Rectal smooth muscle tissue (tissue), 1 donor: ENCODE data around the gene APBB2.

Source experiments
- H3K27ac ChIP-seq: one replicate; pipeline ENCODE4 v1.7.0; 2013; ENCODE audit warnings: low read depth, low read length, inconsistent platforms
- H3K27me3 ChIP-seq: one replicate; pipeline ENCODE4 v1.7.0; 2013; ENCODE audit warnings: low read length; ENCODE audit not compliant: control insufficient read depth, insufficient read depth
- H3K36me3 ChIP-seq: one replicate; pipeline ENCODE4 v1.7.0; 2013; ENCODE audit warnings: low read length; ENCODE audit not compliant: control insufficient read depth, insufficient read depth
- H3K4me1 ChIP-seq: one replicate; pipeline ENCODE4 v1.7.0; 2013; ENCODE audit warnings: low read length; ENCODE audit not compliant: control insufficient read depth, insufficient read depth
- H3K4me3 ChIP-seq: one replicate; pipeline ENCODE4 v1.7.0; 2013; ENCODE audit warnings: low read length
- H3K9ac ChIP-seq: one replicate; pipeline ENCODE4 v1.7.0; 2013; ENCODE audit warnings: low read length

The APBB2 gene

DNA sequence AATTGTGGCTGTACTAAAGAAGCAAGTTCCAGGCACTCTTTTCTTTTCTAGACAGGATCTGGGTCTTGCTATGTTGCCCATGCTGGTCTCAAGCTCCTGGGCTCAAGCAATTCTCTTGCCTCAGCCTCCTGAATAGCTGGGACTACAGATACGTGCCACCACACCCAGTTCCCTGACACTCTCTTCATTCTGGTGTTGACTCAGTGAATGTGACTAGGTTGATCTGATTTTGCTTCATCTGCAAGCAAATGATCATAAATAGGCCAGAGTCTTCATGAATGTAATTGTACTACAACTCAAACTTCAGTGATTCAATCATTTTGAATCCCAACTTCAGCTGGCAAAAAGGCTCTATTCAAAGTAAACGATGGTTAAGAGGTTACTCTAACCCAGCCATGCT lies 78.5 kb downstream of the APBB2 start:
- H3K27ac ChIP-seq = no peak overlapping the region
- H3K4me3 ChIP-seq = no peak overlapping the region
- H3K36me3 ChIP-seq = no peaks in the 10 kb centered on the region
- no peaks in the 10 kb centered on the region for H3K4me1 ChIP-seq
- no peak overlapping the region for H3K9ac ChIP-seq
- H3K27me3 ChIP-seq = no peaks in the 10 kb centered on the region

DNA sequence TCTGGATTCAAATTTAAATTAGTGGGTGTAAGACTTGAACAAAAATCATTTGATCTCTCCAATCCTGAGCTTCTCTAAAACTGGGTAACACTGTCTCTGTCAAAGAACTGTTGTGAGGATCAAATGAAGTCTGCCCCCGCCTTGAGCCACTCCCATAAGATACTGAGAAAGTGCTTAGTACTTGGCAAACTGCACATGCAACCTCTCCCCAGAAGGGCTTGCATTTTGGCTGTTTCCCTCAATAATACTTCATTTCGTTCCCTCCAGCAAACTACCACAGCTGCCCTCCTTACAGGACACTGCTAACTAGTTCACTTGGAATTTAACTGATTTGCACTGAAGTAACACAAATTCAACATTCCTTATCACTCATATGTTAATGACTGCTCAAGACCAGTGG lies 79.8 kb downstream of the APBB2 start:
- H3K36me3 ChIP-seq = no peaks in the 10 kb centered on the region
- no peaks in the 10 kb centered on the region for H3K27me3 ChIP-seq
- no peak overlapping the region for H3K9ac ChIP-seq
- no peak overlapping the region for H3K4me3 ChIP-seq
- H3K4me1 ChIP-seq = no peaks in the 10 kb centered on the region
- no peak overlapping the region for H3K27ac ChIP-seq

DNA sequence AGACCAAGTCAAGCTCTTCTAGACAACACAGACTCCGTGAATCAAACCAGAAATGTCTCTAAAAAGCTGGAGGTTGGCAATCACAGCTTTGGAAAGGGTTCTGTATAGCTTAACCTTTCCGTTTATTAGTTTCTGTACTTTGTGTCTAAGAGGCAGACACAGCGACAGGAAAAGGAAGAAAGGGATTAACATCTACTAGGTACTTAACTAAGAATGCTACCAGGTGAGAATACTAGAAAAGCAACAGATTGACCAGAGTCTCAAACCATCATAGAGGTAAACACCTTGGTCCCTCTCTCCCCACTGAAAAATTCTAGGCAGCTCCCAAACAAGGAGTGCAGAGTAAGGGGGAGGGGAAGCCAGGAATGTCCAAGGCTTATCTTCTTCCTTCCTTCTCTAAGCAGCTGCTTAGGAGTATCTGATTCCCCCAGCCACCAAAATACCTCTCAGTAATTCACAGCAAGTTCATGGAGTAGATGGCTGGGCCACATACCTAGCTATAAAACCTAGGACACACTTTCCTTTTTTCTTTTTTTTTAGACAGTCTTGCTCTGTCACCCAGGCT lies 80.8 kb downstream of the APBB2 start:
- no peaks in the 10 kb centered on the region for H3K27me3 ChIP-seq
- H3K9ac ChIP-seq = no peak overlapping the region
- no peaks in the 10 kb centered on the region for H3K36me3 ChIP-seq
- H3K4me1 ChIP-seq = no peaks in the 10 kb centered on the region
- no peak overlapping the region for H3K27ac ChIP-seq
- H3K4me3 ChIP-seq = no peak overlapping the region

DNA sequence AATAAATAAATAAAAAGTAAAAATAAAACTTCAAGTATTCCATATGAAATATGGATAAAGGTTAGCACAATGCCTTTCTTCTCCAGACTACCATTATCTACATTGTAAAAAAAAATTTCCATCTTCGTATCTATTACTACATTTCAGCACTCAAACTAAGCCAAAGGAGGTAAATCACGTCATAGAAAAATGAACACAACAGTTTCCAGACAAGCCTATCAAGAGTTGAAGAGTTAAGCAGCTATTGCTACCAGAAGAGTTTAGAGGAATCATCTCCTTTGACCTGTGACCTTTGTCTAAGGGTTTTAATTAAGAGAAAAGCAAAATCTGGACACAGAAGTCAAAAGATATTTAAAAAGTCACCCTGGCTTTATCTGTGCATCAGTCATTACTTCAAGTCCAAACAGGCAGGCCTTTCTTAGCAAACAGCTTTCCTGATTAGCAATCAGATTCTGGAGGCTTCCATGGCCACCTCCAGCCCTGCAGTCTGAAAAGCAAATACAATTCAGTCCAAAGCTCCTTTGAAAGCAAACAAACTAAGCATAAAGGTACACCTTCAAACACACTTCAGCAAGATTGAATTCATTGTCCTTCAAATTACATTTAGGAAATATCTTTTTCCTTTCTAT lies 82.2 kb downstream of the APBB2 start:
- Histone ChIP-seq H3K27ac (no peak overlapping the region), H3K36me3 (no peaks in the 10 kb centered on the region), H3K9ac (no peak overlapping the region), H3K4me3 (no peak overlapping the region), H3K27me3 (no peaks in the 10 kb centered on the region), H3K4me1 (no peaks in the 10 kb centered on the region)

DNA sequence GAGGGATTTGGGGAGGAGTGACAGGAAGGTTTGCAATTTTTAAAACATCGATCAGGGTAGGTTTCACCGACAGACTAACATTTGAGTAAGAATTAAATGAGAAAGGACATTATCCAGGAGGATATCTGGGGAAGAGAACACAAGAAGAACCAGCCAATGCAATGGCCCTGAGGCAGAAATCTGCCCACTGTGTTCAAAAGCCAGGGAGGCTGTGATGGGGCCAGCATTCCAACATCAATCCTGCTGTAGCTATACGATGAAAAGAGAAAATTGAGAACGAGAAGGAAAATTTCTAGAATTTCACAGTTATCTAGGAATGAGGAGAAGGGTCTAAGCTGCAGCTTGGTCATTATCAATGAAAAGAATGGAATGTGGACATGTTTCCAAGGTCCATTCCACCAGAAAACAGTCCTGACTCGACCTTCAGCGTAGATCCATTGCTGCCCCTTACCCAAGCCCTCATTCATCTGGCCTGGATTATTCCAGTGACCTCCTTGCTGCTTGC lies 84.4 kb downstream of the APBB2 start:
- no peak overlapping the region for H3K27ac ChIP-seq
- peaks cover 3% of the 10 kb centered on the region for H3K4me1 ChIP-seq
- H3K4me3 ChIP-seq = no peak overlapping the region
- no peak overlapping the region for H3K9ac ChIP-seq
- no peaks in the 10 kb centered on the region for H3K27me3 ChIP-seq
- H3K36me3 ChIP-seq = no peaks in the 10 kb centered on the region

DNA sequence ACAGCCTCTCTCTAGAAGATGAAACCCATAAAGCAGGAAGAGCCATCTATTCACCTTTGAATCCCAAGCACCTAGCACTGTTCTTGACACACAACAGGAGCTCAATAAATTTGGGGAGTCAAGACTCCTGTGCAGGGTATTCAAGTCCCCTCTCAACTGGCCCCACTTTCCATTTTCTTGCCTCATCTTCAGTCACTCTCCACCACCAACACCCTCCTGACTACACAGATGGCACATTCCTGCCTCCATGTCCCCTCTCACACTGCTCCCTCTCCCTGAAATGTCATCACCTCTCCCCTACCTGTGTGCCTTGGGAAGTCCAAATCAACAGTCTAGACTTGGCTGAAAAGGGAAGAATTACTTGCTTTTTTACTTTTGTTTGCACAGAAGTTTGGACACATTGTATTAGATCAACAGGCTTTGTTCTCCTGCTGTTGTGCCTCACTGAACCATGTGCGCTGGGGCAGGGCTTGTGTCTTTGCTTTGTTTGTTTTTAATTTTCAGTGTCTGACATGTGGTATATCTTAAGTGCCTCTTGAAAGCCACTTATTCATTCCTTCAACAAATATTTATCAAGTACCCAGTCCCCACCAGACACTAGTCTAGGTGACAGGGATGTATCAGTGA lies 85.1 kb downstream of the APBB2 start:
- peaks cover 4% of the 10 kb centered on the region for H3K4me1 ChIP-seq

DNA sequence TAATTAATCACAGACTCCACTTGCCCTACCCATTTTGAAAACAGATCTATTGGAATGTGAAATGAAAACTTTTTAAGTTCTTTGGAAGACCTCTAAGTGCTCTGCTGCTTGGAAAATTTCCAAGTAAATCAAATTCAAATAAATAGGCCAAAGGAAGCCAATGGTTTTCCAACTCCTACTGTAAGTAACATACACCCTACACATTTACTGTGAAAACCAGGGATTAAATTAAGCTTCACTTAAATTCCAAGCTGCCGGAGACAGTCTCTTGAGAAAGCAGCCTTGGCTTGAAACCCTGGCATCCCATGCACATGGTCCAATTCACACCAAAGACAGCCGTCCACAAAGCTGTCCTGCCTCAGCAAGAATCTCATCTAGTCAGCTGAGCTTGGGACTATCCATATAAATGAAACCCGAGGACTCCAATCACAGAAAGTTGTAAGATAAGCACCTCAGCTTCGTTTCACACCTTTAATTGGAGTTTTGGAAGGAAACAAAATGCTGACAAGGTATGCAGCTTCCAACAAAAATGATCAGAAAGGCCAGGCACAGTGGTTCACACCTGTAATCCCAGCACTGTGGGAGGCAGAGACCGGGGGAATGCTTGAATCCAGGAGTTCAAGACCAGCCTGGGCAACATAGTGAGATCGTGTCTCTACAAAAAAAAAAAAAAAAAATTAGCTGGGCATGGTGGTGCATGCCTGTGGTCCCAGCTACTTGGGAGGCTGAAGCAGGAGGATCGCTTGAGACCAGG lies 88.6 kb downstream of the APBB2 start:
- peaks cover 4% of the 10 kb centered on the region for H3K4me1 ChIP-seq

More for the DNA sequence above, 85.1 kb downstream of the APBB2 start:
- Histone ChIP-seq H3K36me3 (no peaks in the 10 kb centered on the region), H3K27me3 (no peaks in the 10 kb centered on the region), H3K9ac (no peak overlapping the region), H3K27ac (no peak overlapping the region), H3K4me3 (no peak overlapping the region)

DNA sequence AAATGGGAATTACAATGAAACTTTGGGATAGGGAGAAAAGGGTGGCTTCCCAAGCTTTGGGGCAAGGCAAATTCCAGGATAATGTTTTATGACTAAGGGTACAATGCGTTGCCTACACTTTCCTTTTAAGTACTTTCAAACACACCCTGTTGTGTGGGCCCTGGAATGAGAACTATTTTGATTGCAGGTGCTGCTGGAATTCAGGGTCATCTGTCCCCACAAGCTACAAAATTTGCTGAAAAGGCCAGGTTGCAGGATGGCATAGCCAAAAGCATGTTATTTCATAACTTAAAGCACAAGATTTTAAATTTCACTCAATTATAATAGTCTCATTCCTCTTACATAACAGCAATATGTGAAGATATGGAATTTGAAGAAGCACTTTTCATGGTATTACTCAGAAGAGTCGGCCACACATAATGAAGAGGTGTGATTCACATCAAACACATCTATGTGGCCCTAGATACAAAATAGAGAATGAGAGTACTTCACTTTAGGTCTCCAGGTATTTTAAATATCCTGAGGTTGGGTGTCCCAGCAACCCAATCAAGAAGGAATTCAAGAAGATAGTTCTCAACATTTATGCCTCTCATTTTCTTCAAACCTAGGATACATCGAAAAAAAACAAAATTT lies 89.3 kb downstream of the APBB2 start:
- H3K27ac ChIP-seq = no peak overlapping the region
- H3K4me3 ChIP-seq = no peak overlapping the region
- H3K36me3 ChIP-seq = no peaks in the 10 kb centered on the region
- no peak overlapping the region for H3K9ac ChIP-seq
- peaks cover 8% of the 10 kb centered on the region for H3K4me1 ChIP-seq
- no peaks in the 10 kb centered on the region for H3K27me3 ChIP-seq

More for the DNA sequence above, 88.6 kb downstream of the APBB2 start:
- H3K9ac ChIP-seq = no peak overlapping the region
- no peak overlapping the region for H3K27ac ChIP-seq
- no peaks in the 10 kb centered on the region for H3K27me3 ChIP-seq
- no peaks in the 10 kb centered on the region for H3K36me3 ChIP-seq
- no peak overlapping the region for H3K4me3 ChIP-seq

DNA sequence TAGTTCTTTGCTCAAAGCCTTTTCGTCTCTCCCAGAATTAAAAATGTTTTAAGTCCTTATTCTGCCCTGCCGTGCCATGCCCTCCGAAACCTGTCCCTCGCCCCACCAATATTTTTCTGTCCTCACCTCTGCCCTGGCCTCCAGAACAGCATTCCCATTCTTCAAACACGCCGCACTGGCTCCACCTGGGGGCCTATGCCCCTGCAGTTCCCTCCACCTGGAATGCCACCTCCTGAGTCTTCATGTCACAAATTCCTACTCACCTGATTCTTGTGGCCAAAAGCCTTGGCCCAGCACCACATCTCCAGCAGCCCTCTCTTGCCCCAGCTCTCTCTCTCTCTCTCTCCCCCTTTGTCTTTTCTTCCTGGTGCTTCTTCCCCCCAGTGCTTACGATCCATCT lies 91.6 kb downstream of the APBB2 start:
- Histone ChIP-seq H3K4me3 (no peak overlapping the region), H3K36me3 (no peaks in the 10 kb centered on the region), H3K27ac (no peak overlapping the region), H3K9ac (no peak overlapping the region), H3K4me1 (peaks cover 14% of the 10 kb centered on the region), H3K27me3 (no peaks in the 10 kb centered on the region)

DNA sequence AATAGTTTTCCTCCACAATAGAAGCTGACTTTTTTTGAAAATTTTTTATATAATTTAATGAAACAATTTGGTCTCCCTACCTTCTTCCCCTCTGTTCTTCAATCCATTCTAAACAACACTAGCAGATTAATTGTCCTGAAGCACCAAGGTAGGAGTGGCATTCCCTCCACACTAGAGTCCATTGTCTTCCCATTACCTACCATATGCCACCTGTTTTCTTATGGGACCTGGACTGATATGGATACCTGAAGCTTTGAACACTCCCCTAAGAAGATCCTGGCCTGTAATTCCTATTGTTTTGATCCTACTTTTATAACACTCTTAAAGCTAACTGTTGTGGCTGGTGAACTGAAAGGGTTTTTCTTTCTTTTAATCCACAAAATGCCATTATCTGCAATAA lies 92.0 kb downstream of the APBB2 start:
- no peak overlapping the region for H3K27ac ChIP-seq
- no peak overlapping the region for H3K4me3 ChIP-seq
- no peaks in the 10 kb centered on the region for H3K27me3 ChIP-seq
- no peaks in the 10 kb centered on the region for H3K36me3 ChIP-seq
- H3K4me1 ChIP-seq = peaks cover 14% of the 10 kb centered on the region
- H3K9ac ChIP-seq = no peak overlapping the region

DNA sequence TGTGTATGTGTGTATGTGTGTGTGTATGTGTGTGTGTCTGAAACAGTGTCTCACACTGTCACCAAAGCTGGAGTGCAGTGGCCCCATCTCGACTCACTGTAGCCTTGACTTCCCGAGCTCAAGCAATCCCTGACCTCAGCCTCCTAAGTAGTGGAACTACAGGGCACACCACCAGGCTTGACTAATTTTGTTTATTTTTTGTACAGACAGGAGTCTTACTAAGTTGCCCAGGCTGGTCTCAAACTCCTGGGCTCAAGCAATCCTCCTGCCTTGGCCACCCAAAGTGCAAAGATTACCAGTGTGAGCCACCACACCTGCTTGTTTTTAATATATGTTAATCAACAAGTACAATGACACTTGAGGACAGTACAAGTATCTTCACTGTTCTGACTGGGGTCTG lies 92.4 kb downstream of the APBB2 start:
- H3K27me3 ChIP-seq = no peaks in the 10 kb centered on the region
- no peaks in the 10 kb centered on the region for H3K36me3 ChIP-seq
- no peak overlapping the region for H3K9ac ChIP-seq
- H3K27ac ChIP-seq = no peak overlapping the region
- H3K4me1 ChIP-seq = peaks cover 14% of the 10 kb centered on the region
- H3K4me3 ChIP-seq = no peak overlapping the region
